Upper lobe of right lung (tissue), 1 donor: ENCODE results near the gene NDRG3. TPM values are rescaled to one million over a fixed set of nuclear protein-coding genes. Genes with fewer than 3 reads are reported as not detected.

ENCODE experiments used
- ATAC-seq: fragments of 200-7000 bp; cut with Tn5 transposase; one replicate; pipeline ENCODE4 v1.9.1; 2020; ENCODE audit warnings: mild to moderate bottlenecking, moderate library complexity
- DNase-seq: peaks from one replicate; pipeline ENCODE4 v3.0.0-alpha.2; 2020
- H3K27ac ChIP-seq: fragments of 200-600 bp; one replicate; pipeline ENCODE4 v1.8.0; 2022
- H3K27me3 ChIP-seq: fragments of 200-600 bp; one replicate; pipeline ENCODE4 v1.8.0; 2022; ENCODE audit warnings: mild to moderate bottlenecking
- H3K36me3 ChIP-seq: fragments of 200-600 bp; one replicate; pipeline ENCODE4 v1.8.0; 2022
- H3K4me1 ChIP-seq: fragments of 200-600 bp; one replicate; pipeline ENCODE4 v1.8.0; 2022
- H3K4me3 ChIP-seq: fragments of 200-600 bp; one replicate; pipeline ENCODE4 v1.8.0; 2022; ENCODE audit warnings: mild to moderate bottlenecking
- H3K9me3 ChIP-seq: fragments of 200-600 bp; one replicate; pipeline ENCODE4 v1.8.0; 2022
- intact Hi-C: fragments of 100-400 bp; cut with DNase I; formaldehyde crosslinking; loops from one replicate; pipeline ENCODE4 v1.11.0; 2022
- total RNA-seq: library from RNA; stranded (reverse); fragmentation: NEBNext Ultra II Directional; extraction: Animal tissue kit (Norgen Biotek cat#: 25700); gene quantifications from one replicate; pipeline ENCODE4 v1.2.1, GENCODE V29; 2021
- TF ChIP-seq, protein P1 (sequence below): fragments of 200-600 bp; IDR thresholded peaks from one replicate; pipeline ENCODE4 v1.8.0; 2022; ENCODE audit warnings: antibody characterized with exemption
- donor health status: DM: no; HTN: yes; CAD: no; lungs with severe emphysema.

NDRG3 gene
- total RNA-seq, 1 donor from 2014 or later = 30.3 TPM

GRCh38 chr20:36760647-36761046, 14.8 kb upstream of the NDRG3 start:
- TF ChIP-seq, protein P1, sequence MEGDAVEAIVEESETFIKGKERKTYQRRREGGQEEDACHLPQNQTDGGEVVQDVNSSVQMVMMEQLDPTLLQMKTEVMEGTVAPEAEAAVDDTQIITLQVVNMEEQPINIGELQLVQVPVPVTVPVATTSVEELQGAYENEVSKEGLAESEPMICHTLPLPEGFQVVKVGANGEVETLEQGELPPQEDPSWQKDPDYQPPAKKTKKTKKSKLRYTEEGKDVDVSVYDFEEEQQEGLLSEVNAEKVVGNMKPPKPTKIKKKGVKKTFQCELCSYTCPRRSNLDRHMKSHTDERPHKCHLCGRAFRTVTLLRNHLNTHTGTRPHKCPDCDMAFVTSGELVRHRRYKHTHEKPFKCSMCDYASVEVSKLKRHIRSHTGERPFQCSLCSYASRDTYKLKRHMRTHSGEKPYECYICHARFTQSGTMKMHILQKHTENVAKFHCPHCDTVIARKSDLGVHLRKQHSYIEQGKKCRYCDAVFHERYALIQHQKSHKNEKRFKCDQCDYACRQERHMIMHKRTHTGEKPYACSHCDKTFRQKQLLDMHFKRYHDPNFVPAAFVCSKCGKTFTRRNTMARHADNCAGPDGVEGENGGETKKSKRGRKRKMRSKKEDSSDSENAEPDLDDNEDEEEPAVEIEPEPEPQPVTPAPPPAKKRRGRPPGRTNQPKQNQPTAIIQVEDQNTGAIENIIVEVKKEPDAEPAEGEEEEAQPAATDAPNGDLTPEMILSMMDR = no peak
- Histone ChIP-seq H3K36me3 (no peaks in the 10 kb centered on the region), H3K4me1 (peaks cover 10% of the 10 kb centered on the region), H3K27me3 (no peaks in the 10 kb centered on the region), H3K27ac (no peak overlapping the region), H3K9me3 (no peaks in the 10 kb centered on the region), H3K4me3 (no peak overlapping the region)
- DNase-seq = no peak
- ATAC-seq = no peak
- intact Hi-C loops = no loop called here

DNA sequence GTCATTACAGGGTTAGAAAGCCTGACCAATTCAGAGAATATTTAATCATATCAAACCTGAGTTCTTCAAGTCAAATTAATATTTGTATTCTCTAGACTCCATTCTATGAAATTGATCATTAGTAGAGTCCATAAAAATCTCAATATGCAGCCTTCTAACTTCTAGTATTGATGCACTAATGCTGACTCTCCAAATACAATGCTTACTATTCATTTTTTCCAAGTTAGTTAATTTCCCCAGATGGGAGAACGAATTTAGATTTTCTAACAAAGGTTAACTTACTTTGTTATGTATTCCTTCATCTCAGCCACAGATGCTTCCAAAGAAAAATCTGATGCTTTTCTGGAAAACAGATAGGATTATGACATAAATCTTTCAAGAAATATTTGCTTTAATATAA, 12.4 kb upstream of the NDRG3 start:
- TF ChIP-seq, protein P1 = no peak
- Histone ChIP-seq H3K27ac (peak overlapping the region; percentile 75), H3K4me3 (no peak overlapping the region), H3K27me3 (no peaks in the 10 kb centered on the region), H3K4me1 (peaks cover 15% of the 10 kb centered on the region), H3K36me3 (peaks cover 7% of the 10 kb centered on the region), H3K9me3 (no peaks in the 10 kb centered on the region)
- ATAC-seq (no peak), DNase-seq (no peak)
- intact Hi-C loops = no loop called here

- Histone ChIP-seq H3K9me3 (no peaks in the 10 kb centered on the region), H3K4me1 (peaks cover 15% of the 10 kb centered on the region), H3K27me3 (no peaks in the 10 kb centered on the region), H3K4me3 (no peak overlapping the region), H3K36me3 (peaks cover 21% of the 10 kb centered on the region), H3K27ac (peak overlapping the region; percentile 75)
- intact Hi-C loops = no loop called here
- DNase-seq (no peak), ATAC-seq (peak; percentile 61)
- TF ChIP-seq, protein P1 = no peak
These were observed 10.6 kb upstream of the NDRG3 start for GRCh38 chr20:36756496-36756895.

DNA sequence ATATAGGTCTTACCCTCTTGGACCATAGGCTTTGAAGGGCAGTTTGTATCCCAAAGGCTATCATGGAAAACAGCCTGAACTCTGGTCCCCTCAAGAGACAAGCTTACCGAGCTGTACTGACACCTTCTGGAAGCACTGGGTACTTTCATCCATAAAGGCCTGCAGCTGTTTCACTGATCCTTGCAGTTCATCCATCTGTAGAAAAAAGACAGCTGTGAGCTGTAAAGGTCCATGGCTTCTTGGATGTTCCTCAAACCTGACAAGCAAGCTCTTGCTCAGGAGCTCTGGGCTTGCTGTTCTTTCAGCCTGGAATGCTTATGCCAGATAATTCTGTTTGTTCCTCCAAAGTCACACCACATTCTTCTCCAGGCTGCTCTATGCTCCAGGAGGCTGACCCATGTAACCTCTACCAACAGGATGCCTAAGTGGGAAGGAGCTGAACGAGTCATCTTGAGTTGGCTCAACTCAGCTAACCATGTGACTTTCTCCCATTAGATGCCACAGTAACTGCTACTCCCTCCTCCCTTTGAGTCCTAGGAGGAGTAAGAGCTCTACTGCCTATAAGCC, 8.8 kb upstream of the NDRG3 start:
- DNase-seq (no peak), ATAC-seq (peak; percentile 90)
- TF ChIP-seq, protein P1 = peak; percentile 72
- intact Hi-C loops = no loop called here
- no peak overlapping the region for H3K4me3 ChIP-seq
- H3K27ac ChIP-seq = peak overlapping the region; percentile 24
- no peaks in the 10 kb centered on the region for H3K27me3 ChIP-seq
- no peaks in the 10 kb centered on the region for H3K9me3 ChIP-seq
- peaks cover 15% of the 10 kb centered on the region for H3K4me1 ChIP-seq
- H3K36me3 ChIP-seq = peaks cover 21% of the 10 kb centered on the region

DNA sequence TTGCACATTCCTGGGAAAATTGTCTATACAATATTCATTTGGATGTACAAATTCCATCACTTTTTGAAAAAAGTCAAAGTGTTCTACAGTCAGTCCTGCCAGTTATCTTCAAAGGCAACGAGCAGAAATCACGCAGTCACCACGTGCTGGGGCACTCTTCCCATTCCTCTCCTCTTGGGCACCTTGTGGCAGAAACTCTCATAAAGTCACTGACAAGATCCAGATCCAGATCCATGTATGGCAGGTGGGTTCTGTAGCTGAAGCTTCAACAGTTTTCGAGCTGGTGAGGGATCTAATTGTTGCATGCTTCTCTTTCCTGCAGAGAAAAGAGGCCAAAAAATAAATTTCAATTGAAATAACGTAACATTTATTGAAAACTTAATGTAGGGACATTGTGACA, 6.7 kb upstream of the NDRG3 start:
- intact Hi-C loops = no loop called here
- TF ChIP-seq, protein P1 = no peak
- Histone ChIP-seq H3K9me3 (no peaks in the 10 kb centered on the region), H3K4me1 (peaks cover 14% of the 10 kb centered on the region), H3K36me3 (peaks cover 21% of the 10 kb centered on the region), H3K27me3 (no peaks in the 10 kb centered on the region), H3K27ac (no peak overlapping the region), H3K4me3 (no peak overlapping the region)
- ATAC-seq = no peak
- no peak for DNase-seq
